Astrocyte of the cerebellum (primary cell): ENCODE results near the gene ELF4.

Experiments
- DNase-seq: peaks from one replicate; pipeline ENCODE4 v3.0.0-alpha.2; 2011; ENCODE audit warnings: low read depth
- H3K4me3 ChIP-seq: 2 replicates; pipeline ENCODE4 v1.5.1; 2011; ENCODE audit warnings: mild to moderate bottlenecking, low read depth, low read length, moderate library complexity
- in situ Hi-C: cut with HindIII; loops from 2 replicates; pipeline ENCODE4 v1.10.0; 2017; ENCODE audit warnings: low sequenced_read_pairs
- TF ChIP-seq, protein P1 (sequence below): IDR thresholded peaks from 2 replicates; pipeline ENCODE4 v1.5.1; 2012; ENCODE audit warnings: low read length, low read depth, moderate library complexity, mild to moderate bottlenecking; ENCODE audit errors: missing control alignments

Gene ELF4

DNA sequence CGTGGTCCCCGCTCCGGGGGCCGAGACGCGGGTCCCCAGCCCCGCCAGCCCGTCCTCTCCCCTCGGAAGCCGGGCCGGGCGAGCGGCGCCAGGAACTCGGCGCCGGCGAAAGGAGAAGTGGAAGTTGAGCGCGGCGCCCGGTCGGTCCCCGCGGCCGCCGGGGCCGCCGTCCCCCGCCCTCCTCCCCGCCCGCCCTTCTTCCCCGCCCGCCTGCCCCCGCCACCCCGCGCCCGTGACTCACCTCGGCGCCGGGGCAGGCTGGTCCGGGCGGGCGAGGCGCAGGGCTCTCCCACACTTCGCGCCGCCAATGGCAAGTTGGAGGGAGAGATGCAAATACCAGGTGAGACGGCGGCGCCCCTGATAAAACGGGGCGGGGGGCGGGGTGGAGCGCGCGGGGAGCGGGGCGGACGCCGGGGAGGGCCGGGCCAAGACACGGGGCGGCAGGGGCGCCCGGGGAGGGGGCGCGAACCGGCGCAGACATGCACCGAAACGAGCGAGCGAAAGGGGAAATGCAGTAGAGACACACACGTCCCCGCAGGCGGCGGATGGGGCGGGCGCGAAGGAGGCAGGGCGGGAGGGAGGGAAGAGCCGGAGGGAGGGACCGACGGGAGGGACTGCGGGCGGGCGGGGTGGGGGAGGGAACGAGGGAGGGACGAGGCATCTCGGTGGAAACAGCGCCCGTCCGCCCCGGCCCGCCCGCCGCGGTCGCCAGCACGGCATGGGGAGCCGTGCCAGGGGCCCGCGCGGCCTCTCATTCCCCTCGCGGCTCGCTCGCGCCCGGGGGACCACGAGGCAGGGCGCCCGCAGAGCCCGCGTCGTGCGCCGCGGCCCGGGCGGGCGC, at the start of gene ELF4:
Gene ELF4 (minus strand): TSS at position 119 of the 841 bp plus-strand sequence. CDS start 29,167 bp downstream, outside the sequence.
- H3K4me3 ChIP-seq, result peak within 1 kb of the TSS; percentile 58
- in situ Hi-C loops, result no loop called here
- TF ChIP-seq, protein P1, sequence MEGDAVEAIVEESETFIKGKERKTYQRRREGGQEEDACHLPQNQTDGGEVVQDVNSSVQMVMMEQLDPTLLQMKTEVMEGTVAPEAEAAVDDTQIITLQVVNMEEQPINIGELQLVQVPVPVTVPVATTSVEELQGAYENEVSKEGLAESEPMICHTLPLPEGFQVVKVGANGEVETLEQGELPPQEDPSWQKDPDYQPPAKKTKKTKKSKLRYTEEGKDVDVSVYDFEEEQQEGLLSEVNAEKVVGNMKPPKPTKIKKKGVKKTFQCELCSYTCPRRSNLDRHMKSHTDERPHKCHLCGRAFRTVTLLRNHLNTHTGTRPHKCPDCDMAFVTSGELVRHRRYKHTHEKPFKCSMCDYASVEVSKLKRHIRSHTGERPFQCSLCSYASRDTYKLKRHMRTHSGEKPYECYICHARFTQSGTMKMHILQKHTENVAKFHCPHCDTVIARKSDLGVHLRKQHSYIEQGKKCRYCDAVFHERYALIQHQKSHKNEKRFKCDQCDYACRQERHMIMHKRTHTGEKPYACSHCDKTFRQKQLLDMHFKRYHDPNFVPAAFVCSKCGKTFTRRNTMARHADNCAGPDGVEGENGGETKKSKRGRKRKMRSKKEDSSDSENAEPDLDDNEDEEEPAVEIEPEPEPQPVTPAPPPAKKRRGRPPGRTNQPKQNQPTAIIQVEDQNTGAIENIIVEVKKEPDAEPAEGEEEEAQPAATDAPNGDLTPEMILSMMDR, result no peak
- DNase-seq, result no peak

DNA sequence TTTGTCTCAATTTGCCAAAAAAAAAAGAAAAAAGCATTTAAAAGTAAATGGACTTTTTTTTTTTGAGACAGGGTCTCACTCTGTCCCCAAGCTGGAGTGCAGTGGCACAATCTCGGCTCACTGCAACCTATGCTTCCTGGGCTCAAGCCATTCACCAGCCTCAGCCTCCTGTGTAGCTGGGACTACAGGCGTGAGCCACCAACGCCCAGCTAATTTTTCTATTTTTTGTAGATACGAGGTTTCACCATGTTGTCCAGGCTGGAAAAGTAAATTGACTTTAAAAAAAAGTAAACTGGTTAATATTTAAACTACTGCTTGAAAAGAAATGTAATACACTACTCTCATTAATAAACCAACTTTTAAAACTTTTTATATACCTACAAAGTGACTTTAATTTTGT, 49.5 kb upstream of the ELF4 start:
- no peak for DNase-seq
- TF ChIP-seq, protein P1, result no peak
- in situ Hi-C loops, result no loop called here
- no peak overlapping the region for H3K4me3 ChIP-seq

DNA sequence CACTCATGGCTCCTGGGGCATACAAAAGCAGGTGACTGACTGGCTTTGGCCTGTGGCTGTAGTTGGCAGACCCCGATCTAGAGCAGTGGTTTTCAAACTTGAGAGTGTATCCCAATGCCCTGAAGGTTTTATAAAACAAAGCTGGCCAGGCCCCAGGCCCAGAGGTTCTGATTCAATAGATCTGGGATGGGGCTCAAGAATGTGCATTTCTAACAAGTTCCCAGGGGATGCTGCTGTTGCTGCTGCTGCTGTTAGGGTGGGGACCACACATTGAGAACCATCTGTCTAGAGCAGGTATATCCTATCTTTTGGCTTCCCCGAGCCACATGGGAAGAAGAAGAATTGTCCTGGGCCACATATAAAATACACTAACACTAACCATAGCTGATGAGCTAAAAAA, 48.0 kb upstream of the ELF4 start:
- no peak overlapping the region for H3K4me3 ChIP-seq
- in situ Hi-C loops, result no loop called here
- DNase-seq, result no peak
- TF ChIP-seq, protein P1, result no peak

DNA sequence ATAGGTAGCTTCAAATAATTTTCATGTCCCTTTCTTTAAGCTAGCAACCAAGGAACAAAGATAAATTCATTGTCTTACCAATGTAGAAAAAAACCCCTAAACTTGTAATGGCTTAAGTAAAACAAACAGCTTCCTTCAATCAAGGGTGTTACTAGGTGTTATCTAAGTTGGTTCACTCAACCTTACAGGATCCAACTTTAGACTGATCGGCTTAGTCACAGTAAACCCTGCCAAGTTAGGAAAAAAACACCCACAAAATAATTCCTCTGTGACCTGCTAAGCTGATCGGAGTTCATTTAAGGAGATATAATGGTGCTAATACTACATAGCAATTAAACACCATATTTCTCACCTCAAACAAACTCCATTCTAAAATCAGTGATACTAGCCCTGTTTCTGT, 45.3 kb upstream of the ELF4 start:
- TF ChIP-seq, protein P1, result no peak
- in situ Hi-C loops, result no loop called here
- no peak overlapping the region for H3K4me3 ChIP-seq
- no peak for DNase-seq

DNA sequence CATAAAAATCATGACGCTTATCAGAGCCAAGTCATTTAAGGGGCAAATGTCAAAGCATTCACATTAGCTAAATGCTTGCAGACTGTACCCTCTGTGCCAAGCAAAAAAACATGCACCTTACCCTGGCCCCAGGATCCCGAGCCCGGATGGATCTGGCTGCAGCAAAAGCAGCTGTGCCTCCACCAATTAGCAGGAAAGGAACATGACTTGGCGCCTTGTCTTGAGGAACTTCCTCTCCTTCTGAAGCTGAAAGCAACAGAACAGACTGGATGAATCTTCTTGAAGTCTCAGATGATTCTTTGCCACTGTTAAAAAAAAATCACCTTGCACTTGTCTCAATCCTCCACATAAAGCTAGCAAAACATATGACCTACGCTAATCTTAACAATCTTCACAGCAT, 37.3 kb upstream of the ELF4 start:
- in situ Hi-C loops, result no loop called here
- H3K4me3 ChIP-seq, result no peak overlapping the region
- TF ChIP-seq, protein P1, result no peak
- DNase-seq, result no peak

DNA sequence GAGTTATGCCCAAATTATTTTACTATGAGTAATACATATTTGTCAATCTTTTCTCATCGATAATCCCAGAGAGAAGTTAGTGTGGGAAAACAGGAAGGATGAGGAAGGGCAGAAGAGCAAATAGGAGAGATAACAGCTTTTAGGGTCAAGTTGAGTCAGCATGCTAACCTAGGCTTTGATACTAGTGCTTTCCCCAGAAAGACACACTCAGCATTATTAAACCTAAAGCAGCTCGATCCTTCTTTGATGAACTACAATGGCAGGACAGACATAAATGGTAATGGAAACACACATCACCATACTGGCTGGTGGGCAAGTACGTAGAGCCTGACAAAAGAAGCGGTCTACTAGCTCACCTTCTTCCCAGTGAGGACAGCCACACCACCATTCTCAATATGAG, 34.8 kb upstream of the ELF4 start:
- TF ChIP-seq, protein P1, result no peak
- no peak for DNase-seq
- in situ Hi-C loops, result no loop called here
- no peak overlapping the region for H3K4me3 ChIP-seq
